ENCODE results near the gene LCK.
A peak's percentile ranks its signal among the peaks of the same experiment; 100 is the strongest.
"Not testable (repeated sequence)": the region's sequence is repeated elsewhere in the genome, so short reads cannot be mapped to it uniquely, and the experiment has no call there.

Gene LCK

GRCh38 chr1:32240140-32240951 lies 10.7 kb upstream of the LCK start:
- peak; percentile 76 for DNase-seq

- peak; percentile 63 for DNase-seq
These were observed 9.9 kb upstream of the LCK start for GRCh38 chr1:32241001-32241763.

GRCh38 chr1:32242341-32242851 lies 8.7 kb upstream of the LCK start:
- DNase-seq, result no peak

GRCh38 chr1:32246888-32247273 lies 4.2 kb upstream of the LCK start, which contains the start of gene FAM167B:
Gene FAM167B (plus strand): TSS chr1:32247222. CDS start chr1:32247422, 200 bp downstream.
- DNase-seq, result no peak

GRCh38 chr1:32247452-32247851 lies 3.6 kb upstream of the LCK start:
- DNase-seq, result no peak

GRCh38 chr1:32247983-32248889 lies 2.8 kb upstream of the LCK start:
- peak; percentile 77 for DNase-seq

- peak; percentile 80 for DNase-seq
These were observed 1.1 kb upstream of the LCK start for GRCh38 chr1:32249831-32250525.

GRCh38 chr1:32255072-32256071 lies 4.3 kb downstream of the LCK start:
- DNase-seq, result peak; percentile 56

- no peak for DNase-seq
These were observed 5.6 kb downstream of the LCK start for GRCh38 chr1:32256473-32257226.

GRCh38 chr1:32257227-32257508 lies 6.1 kb downstream of the LCK start:
- DNase-seq, result no peak

GRCh38 chr1:32263236-32263593 lies 12.2 kb downstream of the LCK start:
- not testable (repeated sequence) for DNase-seq

GRCh38 chr1:32263744-32264143 lies 12.7 kb downstream of the LCK start:
- DNase-seq, result no peak

GRCh38 chr1:32265846-32266245 lies 14.8 kb downstream of the LCK start:
- DNase-seq, result no peak

- DNase-seq, result no peak
These were observed 16.0 kb downstream of the LCK start for GRCh38 chr1:32266921-32267591.

GRCh38 chr1:32269744-32270143 lies 18.7 kb downstream of the LCK start:
- no peak for DNase-seq

- peak; percentile 39 for DNase-seq
These were observed 21.7 kb downstream of the LCK start for GRCh38 chr1:32272557-32273390.

- peak; percentile 81 for DNase-seq
These were observed 22.5 kb downstream of the LCK start for GRCh38 chr1:32273391-32274208.

Data from activated T-cell treated with anti-CD3 and anti-CD28 coated beads, Interleukin-2, amount 50 U/mL, for 1 hour (primary cell).